Iris pigment epithelial cell (primary cell): Measurements from ENCODE around the gene SLC37A4.
A peak's percentile ranks its signal among the peaks of the same experiment; 100 is the strongest.
"Not testable (repeated sequence)": the region's sequence is repeated elsewhere in the genome, so short reads cannot be mapped to it uniquely, and the experiment has no call there.

Experiments
- DNase-seq: peaks from one replicate; pipeline ENCODE4 v3.0.0-alpha.2; 2011; ENCODE audit warnings: low read depth

Gene SLC37A4

GRCh38 chr11:119017377-119017776 is 13.3 kb downstream of the SLC37A4 start:
- not testable (repeated sequence) for DNase-seq

GRCh38 chr11:119016216-119017009 is 14.3 kb downstream of the SLC37A4 start:
- DNase-seq: no peak

- DNase-seq: no peak
Observed at GRCh38 chr11:119015054-119015611, 15.5 kb downstream of the SLC37A4 start.

- DNase-seq: no peak
Observed at GRCh38 chr11:119014209-119014924, 16.3 kb downstream of the SLC37A4 start.

- DNase-seq: no peak
Observed at GRCh38 chr11:119012629-119013170, 18.0 kb downstream of the SLC37A4 start.

- DNase-seq: no peak
Observed at GRCh38 chr11:119011476-119012053, 19.1 kb downstream of the SLC37A4 start.

- DNase-seq: no peak
Observed at GRCh38 chr11:119006656-119007055, 24.0 kb downstream of the SLC37A4 start.

GRCh38 chr11:119000906-119001305 is 29.8 kb downstream of the SLC37A4 start:
- DNase-seq: peak; percentile 34

- DNase-seq: peak; percentile 80
Observed at GRCh38 chr11:118998822-118999221, 31.9 kb downstream of the SLC37A4 start.

GRCh38 chr11:118998388-118998717 is 32.3 kb downstream of the SLC37A4 start:
- no peak for DNase-seq

GRCh38 chr11:118997627-118998387 is 32.9 kb downstream of the SLC37A4 start, which contains the start of gene CENATAC:
Gene CENATAC, plus strand, starts transcription at chr11:118998138. Its CDS starts 60 bp downstream, at chr11:118998198.
- DNase-seq: peak; percentile 79

- DNase-seq: peak; percentile 21
Observed at GRCh38 chr11:118996926-118997626, 33.6 kb downstream of the SLC37A4 start.

GRCh38 chr11:118991486-118992038 is 39.1 kb downstream of the SLC37A4 start:
- DNase-seq: not testable (repeated sequence)

GRCh38 chr11:118988280-118988679 is 42.4 kb downstream of the SLC37A4 start:
- DNase-seq: no peak

- no peak for DNase-seq
Observed at GRCh38 chr11:118984825-118985224, 45.9 kb downstream of the SLC37A4 start.

- not testable (repeated sequence) for DNase-seq
Observed at GRCh38 chr11:118984337-118984736, 46.3 kb downstream of the SLC37A4 start.

- DNase-seq: peak; percentile 45
Observed at GRCh38 chr11:118980191-118980881, 50.3 kb downstream of the SLC37A4 start.

GRCh38 chr11:118979434-118979833 is 51.2 kb downstream of the SLC37A4 start:
- no peak for DNase-seq

- no peak for DNase-seq
Observed at GRCh38 chr11:118975771-118976709, 54.6 kb downstream of the SLC37A4 start.
